Endothelial cell of hepatic sinusoid (primary cell): Measurements from ENCODE around the gene TNS3.

ENCODE experiments used
- in situ Hi-C: cut with HindIII; loops from 2 replicates; pipeline ENCODE4 v1.10.0; 2017; ENCODE audit warnings: low sequenced_read_pairs

The TNS3 gene

GRCh38 chr7:47582764-47583738, 1.1 kb upstream of the TNS3 start:
- in situ Hi-C loops = no loop called here

- in situ Hi-C loops = no loop called here
These were observed 490 bp downstream of the TNS3 start for GRCh38 chr7:47581438-47581803.

- in situ Hi-C loops = no loop called here
These were observed 1.0 kb downstream of the TNS3 start for GRCh38 chr7:47580811-47581331.

DNA sequence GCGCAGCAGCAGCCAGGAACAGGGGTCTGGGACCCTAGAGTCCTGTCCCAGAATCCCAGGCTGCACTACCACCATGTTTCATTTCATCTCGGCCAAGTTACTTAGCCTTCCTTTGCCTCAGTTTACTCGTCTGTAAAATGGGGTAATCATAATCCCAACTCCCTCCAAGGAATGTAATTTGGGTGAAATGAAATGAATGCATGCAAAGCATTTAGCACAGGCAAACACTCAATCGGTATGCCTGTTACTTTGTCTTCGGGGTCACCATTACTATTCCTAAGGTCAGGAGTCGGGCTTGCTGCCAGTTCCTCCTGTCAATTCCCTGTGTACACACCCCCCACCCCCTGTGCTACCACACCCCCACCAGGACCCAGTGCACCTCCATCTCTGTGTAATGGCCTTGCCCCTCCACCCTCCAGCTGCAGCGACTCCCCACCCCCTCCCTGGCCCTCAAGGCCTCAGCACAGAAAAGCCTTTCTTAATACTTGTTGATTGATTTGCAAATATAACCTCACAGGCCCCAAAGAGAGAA, 1.7 kb downstream of the TNS3 start:
- in situ Hi-C loops = no loop called here

DNA sequence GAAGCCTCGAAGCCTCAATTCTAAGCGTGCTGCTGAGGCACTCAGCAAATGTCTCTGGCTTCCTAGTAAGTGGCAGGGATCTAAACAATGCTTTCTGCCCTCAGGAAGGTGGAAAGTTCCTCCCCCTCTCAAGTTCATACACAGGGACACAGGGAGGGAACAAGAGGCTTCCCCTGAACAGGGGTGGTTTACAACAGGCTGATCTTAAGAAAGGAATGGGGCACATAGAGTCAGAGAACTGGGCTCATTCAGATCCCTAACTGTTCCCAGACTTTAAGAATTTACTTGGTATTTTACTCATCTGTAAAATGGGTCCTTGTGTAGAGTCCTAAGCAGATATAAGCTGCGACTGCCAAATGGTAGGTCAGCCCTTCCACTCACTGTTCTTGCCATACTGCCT, 2.5 kb downstream of the TNS3 start:
- in situ Hi-C loops = no loop called here

DNA sequence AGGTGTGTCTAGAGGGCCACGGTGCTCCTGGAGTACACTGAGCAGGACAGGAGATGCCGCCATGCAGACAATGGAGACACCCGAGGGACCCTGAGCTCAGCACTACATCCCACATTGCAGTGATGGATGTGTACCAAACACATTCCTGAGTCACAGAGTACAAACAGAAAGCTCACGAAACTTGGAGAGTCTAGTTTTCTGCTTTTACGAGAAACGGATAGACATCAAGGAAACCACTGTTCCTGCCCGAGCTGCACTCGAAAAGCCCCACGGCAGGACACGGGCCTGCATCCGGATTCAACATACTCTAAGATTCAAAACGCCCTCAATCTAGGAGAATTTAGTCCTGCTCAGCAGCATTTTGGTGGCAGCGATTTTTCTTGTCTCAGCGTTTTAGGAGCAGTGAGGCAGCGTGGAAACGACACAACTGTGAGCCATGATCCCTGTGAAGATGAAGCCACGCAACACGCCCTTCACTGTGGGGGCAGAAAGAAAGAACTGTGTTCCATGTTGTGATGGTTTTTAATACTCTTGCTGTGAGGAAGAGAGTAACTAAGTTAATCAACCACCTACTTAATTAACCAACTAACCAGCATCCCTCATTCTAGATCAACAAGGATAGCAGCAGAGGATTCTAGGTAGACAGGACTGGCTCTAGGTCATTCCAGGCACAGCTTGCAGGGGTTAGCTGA, 3.2 kb downstream of the TNS3 start:
- in situ Hi-C loops = no loop called here

DNA sequence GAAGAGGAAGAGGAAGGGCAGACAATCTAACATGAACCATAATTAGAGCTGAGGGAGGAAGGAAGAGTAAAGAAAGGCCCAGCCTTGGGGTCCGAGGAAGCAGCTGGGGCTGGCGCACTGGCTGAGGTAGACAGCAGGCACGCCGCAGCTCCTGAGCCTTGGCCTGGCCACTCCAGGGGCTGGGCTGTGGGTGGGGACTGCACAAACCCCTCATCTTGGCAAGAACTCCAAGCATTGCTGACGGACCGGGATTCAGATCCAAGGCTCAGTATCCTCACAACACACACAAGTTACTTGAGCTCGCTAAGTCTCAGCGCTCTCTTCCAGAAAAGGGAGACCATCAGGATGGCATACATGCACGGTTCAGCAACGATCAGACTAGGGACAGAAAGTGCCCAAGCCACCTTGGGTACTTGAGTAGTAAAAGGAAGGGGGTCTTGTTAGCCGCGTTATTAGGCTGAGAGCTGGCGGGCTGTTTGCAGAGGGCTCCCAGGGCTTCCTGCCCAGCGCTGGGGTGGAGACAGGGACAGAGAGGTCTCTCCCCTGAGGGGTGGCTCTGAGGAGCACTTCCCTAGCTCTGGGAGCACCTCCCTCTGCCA, 4.5 kb downstream of the TNS3 start:
- in situ Hi-C loops = no loop called here

DNA sequence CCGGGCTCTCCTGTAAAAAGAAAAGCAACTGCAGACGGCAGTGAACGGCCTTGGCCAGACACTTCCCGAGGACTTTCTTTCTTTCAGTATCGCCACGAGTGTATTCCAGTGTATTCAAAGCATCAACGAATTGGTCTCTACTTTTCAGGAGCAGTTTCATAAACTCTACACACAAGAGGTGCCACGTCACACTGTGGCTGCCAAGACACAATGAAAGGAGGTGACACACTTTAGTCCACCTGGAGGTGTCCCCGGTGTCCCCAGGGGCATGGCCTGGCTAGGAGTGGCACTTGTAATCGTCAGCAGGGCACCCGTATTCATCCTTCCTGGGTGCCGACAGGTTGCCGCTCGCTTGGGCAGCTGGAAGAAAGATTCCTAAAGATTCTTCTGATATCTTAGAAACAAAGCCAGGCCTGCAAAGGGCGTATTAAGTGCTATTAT, 5.0 kb downstream of the TNS3 start:
- in situ Hi-C loops = no loop called here

GRCh38 chr7:47576031-47576865, 5.7 kb downstream of the TNS3 start:
- in situ Hi-C loops = no loop called here

GRCh38 chr7:47574482-47575329, 7.2 kb downstream of the TNS3 start:
- in situ Hi-C loops = no loop called here

DNA sequence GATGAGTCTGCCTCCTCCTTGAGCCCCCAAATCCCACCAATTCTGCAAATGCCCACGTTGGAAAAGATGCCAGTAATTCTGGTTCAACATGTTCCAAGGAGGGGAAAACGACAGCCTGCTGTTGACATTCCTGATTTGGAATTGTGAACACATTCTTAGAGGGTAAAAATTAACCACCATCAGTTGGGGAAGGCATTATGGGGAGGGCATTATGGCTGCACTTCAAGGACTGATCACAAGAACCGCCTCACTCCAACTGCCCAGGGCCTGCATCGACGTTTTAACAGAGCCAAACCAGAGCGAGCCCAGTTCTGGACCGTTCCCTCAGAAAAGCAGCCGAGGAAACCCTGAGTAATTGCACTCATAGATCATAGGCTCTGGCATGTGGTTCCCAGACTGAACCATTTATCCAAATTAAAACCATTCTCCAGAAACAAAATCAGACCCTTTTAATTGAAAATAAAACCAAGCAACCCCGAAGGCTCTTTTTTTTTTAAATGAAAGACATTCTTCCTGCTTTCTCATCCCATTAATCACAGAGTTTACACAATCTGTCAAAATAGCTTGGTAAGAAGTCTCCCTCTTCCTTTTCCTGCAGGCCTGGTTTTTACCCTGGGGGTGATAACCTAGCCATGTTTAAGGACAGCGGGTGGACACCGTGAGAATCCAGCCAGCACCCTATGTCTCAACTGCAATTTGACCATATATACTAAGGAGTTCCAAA, 8.0 kb downstream of the TNS3 start:
- in situ Hi-C loops = no loop called here

DNA sequence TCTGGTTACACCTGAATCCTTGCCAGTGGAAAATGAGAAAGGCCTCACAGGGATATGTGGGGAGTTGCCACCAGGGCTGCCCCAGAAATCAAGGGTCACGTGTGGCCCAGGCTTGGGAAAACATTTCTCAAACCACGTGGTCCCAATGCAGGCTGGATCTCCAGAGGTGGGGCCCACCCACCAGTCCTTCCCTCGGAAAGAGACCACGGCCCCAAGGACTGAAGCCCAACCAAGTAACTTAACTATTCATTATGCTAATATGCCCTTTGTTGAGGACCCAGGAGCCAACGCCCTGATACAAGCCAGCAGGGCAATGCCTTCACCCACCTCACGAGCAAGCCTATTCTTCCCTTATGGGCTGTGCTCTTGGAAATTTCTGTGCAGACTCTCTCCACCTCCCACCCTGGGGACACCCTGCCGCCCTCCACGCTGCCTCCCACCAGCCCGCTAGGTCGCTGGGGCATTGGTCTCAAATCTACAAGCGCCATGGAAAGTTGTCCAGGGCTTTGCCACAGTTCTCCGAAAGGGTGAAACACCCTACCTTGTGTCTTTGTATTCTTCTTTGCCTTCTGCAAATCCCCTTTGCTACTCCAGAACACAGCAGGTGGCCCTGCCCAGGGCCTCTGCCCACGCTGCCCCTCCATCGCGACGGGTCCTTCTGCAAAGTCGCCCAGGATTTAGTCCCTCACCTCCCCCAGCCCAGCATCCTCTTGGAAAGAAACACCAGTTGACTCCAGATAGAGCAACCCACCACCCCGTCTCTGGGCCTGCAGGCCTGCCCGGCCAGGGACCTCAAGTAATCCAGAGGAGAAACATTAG, 8.8 kb downstream of the TNS3 start:
- in situ Hi-C loops = no loop called here

GRCh38 chr7:47572094-47572445, 9.8 kb downstream of the TNS3 start:
- in situ Hi-C loops = no loop called here

DNA sequence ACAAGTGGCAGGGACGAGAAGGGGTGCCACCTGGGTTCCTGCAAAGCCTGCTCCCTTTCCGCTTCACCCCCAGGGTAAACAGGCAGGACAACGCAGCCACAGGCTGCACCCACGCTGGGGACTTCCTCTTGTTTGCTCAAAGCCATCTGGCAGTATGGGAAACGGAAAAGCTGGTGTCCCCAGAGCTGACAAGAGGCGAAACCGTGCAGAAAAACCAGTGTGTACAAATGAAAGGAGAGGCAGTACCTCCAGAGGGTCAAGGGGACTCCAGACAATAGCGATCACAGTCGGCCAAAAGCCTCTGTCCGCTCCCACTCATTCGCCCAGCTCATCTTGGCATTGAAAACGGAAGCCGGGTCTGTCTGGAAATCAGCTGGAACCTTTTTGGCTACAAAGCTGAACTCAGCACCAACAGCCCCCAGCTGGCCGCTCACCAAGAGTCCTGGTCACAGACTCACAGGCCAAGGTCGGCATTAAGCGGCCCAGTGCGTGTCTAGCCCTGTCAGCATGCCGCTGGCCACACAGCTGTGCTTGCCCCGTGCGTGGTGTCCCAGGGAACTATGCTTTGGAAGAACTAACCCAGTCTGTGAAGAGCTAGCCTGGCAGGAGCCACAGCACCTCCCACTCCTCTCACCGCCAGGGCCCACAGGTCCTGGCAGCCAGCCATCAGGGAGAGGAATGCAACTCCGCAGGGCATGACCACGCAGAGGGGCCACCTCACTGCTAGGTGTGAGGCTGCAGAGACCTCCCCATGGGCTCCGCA, 10.4 kb downstream of the TNS3 start:
- in situ Hi-C loops = no loop called here

- in situ Hi-C loops = no loop called here
These were observed 11.3 kb downstream of the TNS3 start for GRCh38 chr7:47570649-47571050.

- in situ Hi-C loops = no loop called here
These were observed 13.4 kb downstream of the TNS3 start for GRCh38 chr7:47568547-47568946.

- in situ Hi-C loops = no loop called here
These were observed 13.9 kb downstream of the TNS3 start for GRCh38 chr7:47568056-47568455.
